HFF-Myc (cell line): ENCODE measurements around the gene SMCO2.

ENCODE experiments used
- DNase-seq: peaks from one replicate; pipeline ENCODE4 v3.0.0-alpha.2; 2011; ENCODE audit warnings: low read depth; ENCODE audit errors: extremely low read depth
- H3K4me3 ChIP-seq: replicated peaks from 2 replicates; pipeline ENCODE4 v1.5.1; 2011; ENCODE audit warnings: low read depth, mild to moderate bottlenecking, control low read depth, low read length
- CTCF ChIP-seq: IDR thresholded peaks from 2 replicates; pipeline ENCODE4 v1.5.1; 2012; ENCODE audit warnings: mild to moderate bottlenecking, low read depth, low read length, control low read depth; ENCODE audit errors: missing control alignments

Gene SMCO2

DNA sequence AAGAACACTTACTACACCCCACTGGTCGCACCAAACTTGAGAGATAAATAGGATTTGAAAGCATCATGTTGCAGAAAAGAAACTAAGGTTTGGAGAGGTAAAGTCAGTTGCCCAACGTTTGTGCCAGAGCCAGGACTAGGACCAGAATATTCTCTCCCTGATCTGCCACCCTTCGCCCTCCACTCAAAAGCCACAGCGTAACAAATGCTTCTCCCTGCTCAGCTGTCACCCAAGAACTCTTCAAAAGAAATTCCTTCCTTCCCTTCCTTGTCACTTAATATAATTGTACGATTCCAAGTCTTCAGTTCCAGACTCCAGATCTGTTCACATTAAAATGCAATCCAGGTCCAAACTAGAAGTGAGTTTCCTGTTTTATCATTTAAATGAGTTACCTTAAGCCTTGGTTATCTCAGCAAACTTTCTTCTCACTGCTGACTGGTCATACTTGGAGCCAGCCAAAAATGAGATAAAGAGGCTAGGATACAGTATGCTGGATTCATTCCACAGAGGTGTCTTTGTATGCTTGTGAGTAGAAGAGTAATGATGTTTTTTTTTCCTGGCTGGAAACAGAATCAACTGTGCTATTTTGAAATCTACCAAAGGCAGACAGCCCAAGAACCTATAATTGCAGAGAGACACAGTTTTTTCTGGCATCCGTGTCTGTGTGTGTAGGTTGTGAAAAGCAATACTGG is 64.6 kb downstream of the SMCO2 start:
- no peak for DNase-seq
- TF ChIP-seq CTCF, result no peak
- H3K4me3 ChIP-seq, result no peak overlapping the region

DNA sequence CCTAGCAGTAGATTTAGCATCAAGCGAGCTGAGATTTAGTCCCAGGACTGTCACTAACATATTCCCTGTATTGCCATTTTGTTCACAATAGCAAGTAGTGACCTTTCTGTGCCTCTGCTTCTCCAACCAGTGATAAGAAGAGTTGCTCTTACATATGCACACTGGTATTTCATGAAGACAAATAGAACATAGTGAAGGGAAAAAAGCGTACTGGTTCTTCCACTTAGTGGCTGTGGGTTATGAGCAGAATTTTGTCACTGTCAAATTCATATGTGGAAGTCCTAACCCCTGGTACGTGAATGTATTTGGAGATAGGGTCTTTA is 65.1 kb downstream of the SMCO2 start:
- TF ChIP-seq CTCF, result no peak
- DNase-seq, result no peak

DNA sequence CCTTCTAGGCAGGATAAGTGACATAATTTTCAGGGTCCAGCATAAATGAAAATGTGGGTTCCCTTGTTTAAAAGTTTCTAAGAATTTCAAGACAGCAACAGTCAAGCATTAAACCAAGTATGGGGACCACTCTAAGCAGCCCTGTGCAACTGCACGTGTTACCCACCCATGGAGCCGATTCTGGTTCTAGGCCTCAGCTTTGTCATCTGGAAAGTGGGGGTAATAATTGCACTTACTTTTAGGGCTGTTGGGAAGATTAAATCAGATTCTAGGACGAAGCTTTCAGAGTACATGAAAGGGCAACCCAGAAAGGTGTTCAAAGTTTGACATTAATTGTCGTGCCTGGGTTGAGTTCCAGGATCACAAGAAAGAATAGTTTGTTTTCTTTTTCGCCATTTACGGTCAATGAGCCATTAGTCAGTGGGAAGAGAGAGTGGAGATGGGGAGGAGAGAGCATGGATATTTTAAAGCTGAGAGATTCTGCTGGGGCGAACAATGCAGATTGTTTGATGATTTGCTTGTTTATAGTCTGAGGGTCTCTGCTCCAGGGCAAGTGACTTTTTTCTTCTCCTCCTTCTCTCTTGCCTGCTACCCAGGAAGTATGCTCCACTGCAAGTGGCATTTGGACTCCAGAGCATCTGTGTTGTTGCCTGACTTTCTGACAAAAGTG is 66.8 kb downstream of the SMCO2 start:
- no peak for TF ChIP-seq CTCF
- no peak for DNase-seq
- H3K4me3 ChIP-seq, result no peak overlapping the region

More for the DNA sequence above, 65.1 kb downstream of the SMCO2 start:
- no peak overlapping the region for H3K4me3 ChIP-seq

DNA sequence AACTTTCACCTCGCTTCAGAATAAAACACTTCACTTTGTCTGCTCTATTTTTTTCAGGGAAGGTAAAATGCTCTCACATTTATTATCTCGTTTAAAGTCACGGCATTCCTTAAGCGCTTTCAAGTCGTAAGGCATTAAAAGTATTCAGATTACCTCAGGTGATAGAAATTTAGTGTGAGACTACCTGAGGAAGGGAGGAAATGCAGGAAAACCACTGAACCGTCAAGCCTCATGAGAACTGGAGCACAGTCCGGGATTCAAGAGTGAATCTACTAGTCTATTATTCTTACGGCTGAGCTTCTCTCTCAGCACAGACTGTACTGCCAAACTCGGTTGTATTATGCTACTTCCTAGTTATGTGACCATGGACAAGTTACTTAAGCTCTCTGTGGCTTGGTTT is 69.1 kb downstream of the SMCO2 start:
- DNase-seq, result no peak
- TF ChIP-seq CTCF, result no peak
- H3K4me3 ChIP-seq, result no peak overlapping the region

- no peak for TF ChIP-seq CTCF
- no peak for DNase-seq
- no peak overlapping the region for H3K4me3 ChIP-seq
These were observed 70.1 kb downstream of the SMCO2 start for GRCh38 chr12:27516625-27517024.

DNA sequence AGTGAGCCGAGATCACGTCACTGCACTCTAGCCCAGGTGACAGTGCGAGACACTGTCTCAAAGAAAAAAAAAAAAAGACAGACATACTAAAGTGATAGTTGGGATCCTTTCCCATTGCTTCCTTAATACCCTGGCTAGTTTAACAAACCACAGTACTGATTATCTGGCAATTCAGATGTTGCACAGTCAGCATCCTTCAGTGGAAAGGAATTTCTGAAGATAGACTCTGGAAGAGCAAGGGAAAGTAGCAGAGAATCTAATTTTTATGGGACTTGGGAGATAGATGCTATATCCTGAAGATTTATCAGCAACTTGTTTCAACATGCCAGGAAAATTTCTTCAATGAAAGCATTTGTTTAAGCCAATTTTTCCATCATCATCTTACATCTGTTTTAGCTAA is 71.0 kb downstream of the SMCO2 start:
- H3K4me3 ChIP-seq, result no peak overlapping the region
- no peak for TF ChIP-seq CTCF
- DNase-seq, result no peak
